Brain microvascular endothelial cell (primary cell): ENCODE data around the gene RRP7A.
"Not testable (repeated sequence)": the region's sequence is repeated elsewhere in the genome, so short reads cannot be mapped to it uniquely, and the experiment has no call there.

Experiments used
- DNase-seq: peaks from one replicate; pipeline ENCODE4 v3.0.0-alpha.2; 2020
- H3K27ac ChIP-seq: fragments of 250-450 bp; sonication (Bioruptor Pico); 2 replicates; pipeline ENCODE4 v1.5.1; 2020; ENCODE audit warnings: mild to moderate bottlenecking, moderate library complexity
- H3K27me3 ChIP-seq: fragments of 250-450 bp; sonication (Bioruptor Pico); replicated peaks from 2 replicates; pipeline ENCODE4 v1.5.1; 2020; ENCODE audit warnings: mild to moderate bottlenecking
- H3K36me3 ChIP-seq: fragments of 250-450 bp; sonication (Bioruptor Pico); replicated peaks from 2 replicates; pipeline ENCODE4 v1.5.1; 2020; ENCODE audit warnings: mild to moderate bottlenecking
- H3K4me3 ChIP-seq: 2 replicates; pipeline ENCODE4 v1.5.1; 2011; ENCODE audit warnings: low read depth, mild to moderate bottlenecking, control low read depth, low read length, moderate library complexity
- CTCF ChIP-seq: IDR thresholded peaks from 2 replicates; pipeline ENCODE4 v1.5.1; 2011; ENCODE audit warnings: low read depth, mild to moderate bottlenecking, moderate library complexity, low read length, control low read depth, inconsistent platforms; ENCODE audit errors: missing control alignments
- in situ Hi-C: cut with HindIII; loops from 2 replicates; pipeline ENCODE4 v1.10.0; 2017; ENCODE audit warnings: low sequenced_read_pairs, low pct_ligation_motif_present

Gene RRP7A

GRCh38 chr22:42521228-42521546 lies 1.6 kb upstream of the RRP7A start:
- Histone ChIP-seq H3K27me3 (no peaks in the 10 kb centered on the region), H3K4me3 (no peak overlapping the region), H3K27ac (no peak overlapping the region), H3K36me3 (peaks cover 3% of the 10 kb centered on the region)
- in situ Hi-C loops, result no loop called here
- no peak for DNase-seq
- TF ChIP-seq CTCF, result no peak

- peak overlapping the region; percentile 71 for H3K4me3 ChIP-seq
- H3K36me3 ChIP-seq, H3K27ac ChIP-seq, in situ Hi-C loops, H3K27me3 ChIP-seq, DNase-seq: not testable (repeated sequence)
Measured at GRCh38 chr22:42518638-42519524, 715 bp downstream of the RRP7A start.

GRCh38 chr22:42517103-42517502 lies 2.5 kb downstream of the RRP7A start:
- peaks cover 14% of the 10 kb centered on the region for H3K36me3 ChIP-seq
- H3K27ac ChIP-seq, H3K4me3 ChIP-seq, in situ Hi-C loops, H3K27me3 ChIP-seq, DNase-seq: not testable (repeated sequence)

- no peak for TF ChIP-seq CTCF
- no peaks in the 10 kb centered on the region for H3K27me3 ChIP-seq
- no peak overlapping the region for H3K4me3 ChIP-seq
- no peak overlapping the region for H3K27ac ChIP-seq
- in situ Hi-C loops, result no loop called here
- no peak for DNase-seq
- peaks cover 14% of the 10 kb centered on the region for H3K36me3 ChIP-seq
Measured at GRCh38 chr22:42515896-42516295, 3.7 kb downstream of the RRP7A start.

- DNase-seq, result not testable (repeated sequence)
- peaks cover 14% of the 10 kb centered on the region for H3K36me3 ChIP-seq
Measured at GRCh38 chr22:42515304-42515703, 4.3 kb downstream of the RRP7A start.

GRCh38 chr22:42514331-42514730 lies 5.3 kb downstream of the RRP7A start:
- H3K4me3 ChIP-seq, H3K27me3 ChIP-seq, in situ Hi-C loops, DNase-seq, H3K27ac ChIP-seq: not testable (repeated sequence)
- H3K36me3 ChIP-seq, result peaks cover 14% of the 10 kb centered on the region

More at GRCh38 chr22:42515304-42515703, 4.3 kb downstream of the RRP7A start:
- in situ Hi-C loops, H3K27me3 ChIP-seq, H3K4me3 ChIP-seq, H3K27ac ChIP-seq: not testable (repeated sequence)

GRCh38 chr22:42512273-42512990 lies 7.2 kb downstream of the RRP7A start:
- peaks cover 12% of the 10 kb centered on the region for H3K36me3 ChIP-seq
- in situ Hi-C loops, H3K27ac ChIP-seq, H3K4me3 ChIP-seq, H3K27me3 ChIP-seq, DNase-seq: not testable (repeated sequence)
- TF ChIP-seq CTCF, result peak; percentile 48
